ENCODE measurements around the gene ABCA7.

DNA sequence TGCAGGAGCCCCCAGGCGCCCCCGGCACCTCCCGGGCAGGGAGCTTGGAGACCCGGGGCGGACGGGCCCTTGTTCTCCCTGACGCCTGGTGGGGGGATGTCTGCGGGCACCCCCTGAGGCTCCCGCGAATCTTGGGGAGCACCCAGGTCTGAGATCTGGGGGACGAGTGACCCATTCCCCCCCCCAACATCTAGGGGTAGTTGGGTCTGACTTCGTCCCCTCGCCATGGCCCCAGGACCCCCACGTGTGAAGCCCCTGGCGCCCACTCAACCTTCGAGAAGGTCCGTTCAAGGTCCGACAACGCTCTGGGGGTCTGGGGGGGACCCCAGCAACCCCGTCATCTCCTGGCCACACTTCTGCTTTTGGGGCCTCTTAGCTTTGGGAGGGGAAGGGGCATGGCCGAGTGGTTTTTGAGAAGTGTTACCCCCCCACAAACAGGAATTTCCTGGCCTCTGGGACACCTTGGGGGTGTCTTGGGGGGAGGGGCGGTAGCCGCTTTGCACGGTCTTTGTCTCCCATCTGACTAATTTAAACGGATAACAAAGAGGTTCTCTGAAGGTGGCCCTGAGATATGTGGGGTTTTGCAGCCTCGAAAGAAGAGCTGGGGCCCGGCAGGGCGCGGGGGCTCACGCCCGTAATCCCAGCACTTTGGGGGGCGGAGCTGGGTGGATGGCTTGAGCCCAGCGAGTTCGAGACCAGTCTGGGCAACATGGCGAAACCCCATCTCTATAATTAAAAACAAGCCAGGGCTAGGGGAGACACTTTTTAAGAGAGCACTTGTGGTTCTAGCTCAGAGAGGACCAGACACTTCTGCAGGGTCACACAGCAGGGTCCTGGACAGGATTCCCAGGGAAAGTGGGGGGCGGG lies 12.9 kb upstream of the ABCA7 start:
- TF ChIP-seq, protein P1, sequence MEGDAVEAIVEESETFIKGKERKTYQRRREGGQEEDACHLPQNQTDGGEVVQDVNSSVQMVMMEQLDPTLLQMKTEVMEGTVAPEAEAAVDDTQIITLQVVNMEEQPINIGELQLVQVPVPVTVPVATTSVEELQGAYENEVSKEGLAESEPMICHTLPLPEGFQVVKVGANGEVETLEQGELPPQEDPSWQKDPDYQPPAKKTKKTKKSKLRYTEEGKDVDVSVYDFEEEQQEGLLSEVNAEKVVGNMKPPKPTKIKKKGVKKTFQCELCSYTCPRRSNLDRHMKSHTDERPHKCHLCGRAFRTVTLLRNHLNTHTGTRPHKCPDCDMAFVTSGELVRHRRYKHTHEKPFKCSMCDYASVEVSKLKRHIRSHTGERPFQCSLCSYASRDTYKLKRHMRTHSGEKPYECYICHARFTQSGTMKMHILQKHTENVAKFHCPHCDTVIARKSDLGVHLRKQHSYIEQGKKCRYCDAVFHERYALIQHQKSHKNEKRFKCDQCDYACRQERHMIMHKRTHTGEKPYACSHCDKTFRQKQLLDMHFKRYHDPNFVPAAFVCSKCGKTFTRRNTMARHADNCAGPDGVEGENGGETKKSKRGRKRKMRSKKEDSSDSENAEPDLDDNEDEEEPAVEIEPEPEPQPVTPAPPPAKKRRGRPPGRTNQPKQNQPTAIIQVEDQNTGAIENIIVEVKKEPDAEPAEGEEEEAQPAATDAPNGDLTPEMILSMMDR (IDR thresholded peaks at IDR 0.05) = no peak
- TF ChIP-seq POLR2A (IDR thresholded peaks at IDR 0.05) = no peak

Measured in right lobe of liver (tissue), 4 donors.